GM21381 (cell line): ENCODE measurements around the gene FAM83B.
"Not testable (repeated sequence)": the region's sequence is repeated elsewhere in the genome, so short reads cannot be mapped to it uniquely, and the experiment has no call there.

Source experiments
- ATAC-seq: cut with Tn5 transposase; IDR thresholded peaks from one replicate; pipeline ENCODE4 v1.9.1; 2021; ENCODE audit warnings: mild to moderate bottlenecking, moderate library complexity; ENCODE audit not compliant: unreplicated experiment

FAM83B gene, protein sequence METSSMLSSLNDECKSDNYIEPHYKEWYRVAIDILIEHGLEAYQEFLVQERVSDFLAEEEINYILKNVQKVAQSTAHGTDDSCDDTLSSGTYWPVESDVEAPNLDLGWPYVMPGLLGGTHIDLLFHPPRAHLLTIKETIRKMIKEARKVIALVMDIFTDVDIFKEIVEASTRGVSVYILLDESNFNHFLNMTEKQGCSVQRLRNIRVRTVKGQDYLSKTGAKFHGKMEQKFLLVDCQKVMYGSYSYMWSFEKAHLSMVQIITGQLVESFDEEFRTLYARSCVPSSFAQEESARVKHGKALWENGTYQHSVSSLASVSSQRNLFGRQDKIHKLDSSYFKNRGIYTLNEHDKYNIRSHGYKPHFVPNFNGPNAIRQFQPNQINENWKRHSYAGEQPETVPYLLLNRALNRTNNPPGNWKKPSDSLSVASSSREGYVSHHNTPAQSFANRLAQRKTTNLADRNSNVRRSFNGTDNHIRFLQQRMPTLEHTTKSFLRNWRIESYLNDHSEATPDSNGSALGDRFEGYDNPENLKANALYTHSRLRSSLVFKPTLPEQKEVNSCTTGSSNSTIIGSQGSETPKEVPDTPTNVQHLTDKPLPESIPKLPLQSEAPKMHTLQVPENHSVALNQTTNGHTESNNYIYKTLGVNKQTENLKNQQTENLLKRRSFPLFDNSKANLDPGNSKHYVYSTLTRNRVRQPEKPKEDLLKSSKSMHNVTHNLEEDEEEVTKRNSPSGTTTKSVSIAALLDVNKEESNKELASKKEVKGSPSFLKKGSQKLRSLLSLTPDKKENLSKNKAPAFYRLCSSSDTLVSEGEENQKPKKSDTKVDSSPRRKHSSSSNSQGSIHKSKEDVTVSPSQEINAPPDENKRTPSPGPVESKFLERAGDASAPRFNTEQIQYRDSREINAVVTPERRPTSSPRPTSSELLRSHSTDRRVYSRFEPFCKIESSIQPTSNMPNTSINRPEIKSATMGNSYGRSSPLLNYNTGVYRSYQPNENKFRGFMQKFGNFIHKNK

DNA sequence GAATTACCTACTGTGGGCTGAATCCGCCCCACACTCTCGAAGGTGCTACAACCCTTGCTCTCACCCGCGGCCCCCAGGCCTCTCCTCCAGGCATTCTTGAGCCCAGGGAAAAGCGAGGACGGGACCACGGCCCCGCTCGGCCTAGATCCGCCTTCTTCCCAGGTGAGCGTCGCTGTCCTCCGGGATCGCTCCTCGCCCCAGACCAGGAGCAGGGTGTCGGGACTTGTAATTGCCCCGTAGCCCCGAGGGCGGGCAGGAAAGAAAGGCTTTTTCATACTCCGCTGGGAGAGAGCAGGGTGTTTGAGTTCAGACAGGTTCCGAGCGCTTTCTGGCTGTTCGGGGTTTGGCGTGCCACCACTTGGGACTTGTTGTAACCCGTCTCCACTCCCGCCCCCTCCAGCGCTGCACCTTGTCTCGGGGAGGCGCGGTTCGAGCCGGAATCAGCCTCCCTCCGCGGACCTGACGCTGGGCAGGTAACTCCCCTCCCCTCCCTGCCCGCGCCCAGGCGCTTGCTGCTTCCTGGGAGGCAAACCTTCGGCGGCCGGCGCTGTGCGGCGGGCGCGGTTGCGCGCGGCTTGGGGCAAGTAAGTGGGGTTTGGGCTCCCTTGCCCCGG is at the start of gene FAM83B:
Gene FAM83B, plus strand, starts transcription at position 529 of the 614 bp plus-strand sequence. CDS start 23,476 bp downstream, outside the sequence.
- no peak for ATAC-seq

DNA sequence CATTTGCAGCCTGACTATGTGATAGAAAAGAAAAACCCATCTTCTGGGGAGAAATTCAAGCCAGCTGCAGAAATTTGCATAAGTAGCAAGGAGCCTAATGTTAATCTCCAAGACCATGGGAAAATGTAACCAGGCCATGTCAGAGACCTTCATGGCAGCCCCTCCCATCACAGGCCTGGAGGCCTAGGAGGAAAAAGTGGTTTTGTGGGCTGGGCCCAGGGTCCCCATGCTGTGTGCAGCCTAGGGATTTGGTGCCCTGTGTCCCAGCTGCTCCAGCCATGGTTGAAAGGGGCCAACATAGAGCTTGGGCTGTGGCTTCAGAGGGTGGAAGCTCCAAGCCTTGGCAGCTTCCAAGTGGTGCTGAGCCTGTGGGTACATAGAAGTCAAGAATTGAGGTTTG is 49.7 kb upstream of the FAM83B start:
- not testable (repeated sequence) for ATAC-seq

DNA sequence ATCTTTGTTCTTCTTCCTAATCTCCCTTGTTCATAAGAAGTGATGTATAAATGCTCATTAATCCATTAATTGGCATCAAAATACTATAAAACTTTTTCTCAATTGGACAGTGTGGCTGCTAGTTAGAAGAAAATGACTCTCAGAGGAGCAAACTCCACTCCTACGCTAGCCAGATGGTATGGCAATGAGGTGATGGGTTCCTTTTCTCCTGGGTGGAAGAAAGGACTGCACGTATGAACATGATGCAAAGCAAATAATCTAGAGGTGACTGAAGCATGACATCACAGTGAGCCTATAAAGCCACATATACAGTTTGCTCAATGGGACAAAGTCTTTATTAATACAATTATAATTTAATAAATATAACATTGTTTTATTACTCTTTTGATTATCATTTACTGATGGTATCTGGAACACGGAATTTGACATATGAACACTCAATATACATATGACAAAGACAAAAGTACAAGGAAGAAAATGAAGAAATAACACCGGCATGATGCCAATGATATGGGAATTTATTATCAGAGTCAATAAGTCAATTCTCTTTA is 46.4 kb upstream of the FAM83B start:
- no peak for ATAC-seq

DNA sequence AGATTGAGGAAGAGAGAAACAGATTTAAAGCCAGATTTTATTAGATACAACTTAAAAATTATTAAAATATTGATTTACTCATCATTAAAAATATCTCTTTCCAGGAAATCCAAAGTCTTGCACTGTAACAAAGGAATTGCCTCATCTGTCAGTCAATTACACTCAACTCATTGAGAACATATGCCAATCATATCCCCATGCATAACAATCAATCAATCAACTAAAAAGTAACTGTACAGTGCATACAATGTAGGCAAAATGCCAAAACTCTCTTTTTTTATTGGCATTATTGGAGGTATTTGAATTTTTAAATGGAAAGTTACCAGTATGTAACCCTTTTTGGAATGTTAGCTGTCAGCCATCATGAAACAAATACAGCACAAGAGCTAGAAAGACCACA is 45.3 kb upstream of the FAM83B start:
- no peak for ATAC-seq

DNA sequence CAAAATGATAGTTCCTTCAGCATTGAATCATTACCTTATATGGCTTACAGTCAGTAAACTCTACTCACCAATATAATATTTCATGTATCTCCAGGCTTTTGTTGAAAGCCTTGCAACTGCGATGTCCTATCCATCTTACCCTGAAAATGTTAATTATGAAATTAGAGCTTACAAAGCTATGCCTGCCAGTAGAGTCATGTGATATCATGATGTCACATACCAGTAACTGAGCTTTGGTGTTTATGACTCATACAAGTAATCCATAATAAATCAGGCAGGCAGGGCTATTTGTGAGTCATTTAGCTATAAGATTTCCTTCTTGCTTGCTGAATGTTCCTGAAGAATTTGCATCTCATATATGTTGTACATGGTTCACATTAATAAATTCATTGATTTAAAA is 44.9 kb upstream of the FAM83B start:
- no peak for ATAC-seq

DNA sequence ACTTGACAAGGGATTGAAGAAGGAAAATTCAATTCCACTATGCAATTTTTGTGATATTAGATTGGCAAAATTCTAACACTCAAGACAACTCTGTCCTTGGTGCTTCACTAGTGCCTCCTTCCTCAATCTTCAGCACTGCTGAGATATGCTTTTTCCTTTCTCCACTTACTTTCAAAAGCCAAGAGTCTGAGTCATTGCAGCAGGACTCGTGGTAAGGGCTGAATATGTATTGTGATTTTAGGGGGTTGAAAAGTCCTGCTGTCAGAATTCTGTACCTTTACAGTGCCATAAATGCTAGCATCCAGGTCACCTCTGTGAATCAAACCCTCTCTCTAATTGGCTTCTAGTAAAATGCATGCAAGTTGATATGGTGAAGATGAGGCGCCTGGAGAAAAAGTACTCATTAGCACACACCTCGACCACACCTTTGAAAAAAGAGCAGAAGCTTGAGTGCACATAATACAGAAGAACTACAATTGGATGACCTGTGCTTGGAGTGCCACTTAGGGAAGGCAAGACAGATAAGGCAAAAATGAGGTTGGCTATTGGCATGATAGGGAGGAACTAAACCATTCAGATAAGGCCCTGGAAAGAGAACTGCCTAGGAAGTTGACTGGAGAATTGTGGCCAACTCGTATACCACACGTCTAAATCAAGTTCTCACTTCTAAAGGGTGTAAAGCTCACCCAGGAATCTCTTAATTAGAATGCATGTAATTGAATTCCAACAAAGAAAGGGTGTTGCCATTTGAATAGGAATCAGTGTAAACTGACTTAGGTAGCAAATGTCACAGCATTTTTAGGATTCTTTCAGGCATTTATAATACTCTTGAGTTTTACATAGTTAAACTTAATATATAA is 43.6 kb upstream of the FAM83B start:
- no peak for ATAC-seq

DNA sequence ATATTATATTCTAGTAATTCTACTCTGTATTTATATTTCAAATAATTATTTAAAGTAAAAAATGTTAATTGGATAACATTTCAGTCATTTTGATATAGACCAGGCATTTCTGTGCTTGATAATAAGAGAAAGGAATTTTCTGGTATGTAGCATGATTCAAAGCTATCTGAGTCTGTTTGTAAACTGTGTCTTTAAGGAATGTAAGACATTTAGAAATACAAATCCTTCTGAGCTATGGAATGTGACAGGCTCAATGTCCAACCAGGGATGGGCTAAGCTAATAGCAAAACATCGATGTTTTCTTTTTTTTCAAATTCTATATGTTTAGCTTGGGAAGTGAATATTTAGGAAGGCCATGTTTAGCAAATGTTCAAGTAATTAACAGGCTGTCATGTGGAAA is 41.5 kb upstream of the FAM83B start:
- ATAC-seq: no peak

DNA sequence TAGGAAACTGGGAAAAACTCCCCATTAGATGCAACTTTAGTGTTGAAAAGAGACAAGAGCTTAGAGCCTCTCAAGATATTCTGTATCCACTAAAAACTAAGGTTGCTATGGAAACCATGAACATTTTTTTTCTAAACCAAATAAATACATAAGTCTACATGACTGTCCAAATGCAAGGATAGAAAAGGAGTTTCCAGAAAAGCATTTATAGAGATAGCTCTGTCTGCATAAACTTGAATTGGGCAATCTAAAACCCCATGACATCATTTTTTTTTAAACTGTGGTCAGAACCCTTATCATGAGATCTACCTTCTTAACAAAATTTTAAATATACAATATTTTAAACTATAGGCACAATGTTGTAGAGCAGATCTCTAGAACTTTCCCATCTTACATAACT is 36.4 kb upstream of the FAM83B start:
- no peak for ATAC-seq

DNA sequence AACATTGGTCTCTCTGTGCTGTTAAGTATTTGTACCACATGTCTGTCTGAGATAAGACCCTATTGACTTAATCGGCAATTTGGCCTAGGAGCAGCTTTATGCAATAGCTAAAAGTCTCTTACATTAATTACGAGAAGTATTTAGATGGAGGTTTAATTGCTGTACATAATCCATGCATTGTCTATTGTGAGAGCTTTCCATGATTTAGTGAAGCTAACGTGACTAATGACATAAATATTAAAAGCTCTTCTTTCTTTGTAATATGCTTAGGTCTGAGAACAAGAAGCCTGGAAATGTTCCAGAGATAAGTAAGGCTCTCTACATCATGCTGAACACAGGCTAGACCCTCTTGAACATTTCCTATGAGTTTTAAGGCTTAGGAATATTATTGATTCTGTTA is 32.7 kb upstream of the FAM83B start:
- no peak for ATAC-seq

DNA sequence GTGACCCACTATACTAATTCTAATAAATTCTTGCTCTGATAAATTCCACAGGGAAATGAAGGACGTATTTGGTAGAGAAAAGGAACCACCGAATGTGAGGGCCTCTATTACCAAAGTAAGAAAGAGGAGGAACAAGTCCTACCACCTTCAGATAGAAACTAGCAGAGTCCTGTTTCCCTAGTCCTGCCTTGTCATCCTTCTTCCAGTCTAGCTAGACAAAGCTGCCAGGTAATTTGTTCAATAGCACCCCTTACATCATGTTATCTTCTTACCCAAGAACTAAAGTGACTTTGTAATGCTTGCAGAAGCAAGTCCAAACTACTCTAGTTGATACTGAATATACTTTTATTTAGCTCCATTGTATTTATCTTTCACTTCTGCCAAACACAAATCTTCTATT is 29.3 kb upstream of the FAM83B start:
- no peak for ATAC-seq

DNA sequence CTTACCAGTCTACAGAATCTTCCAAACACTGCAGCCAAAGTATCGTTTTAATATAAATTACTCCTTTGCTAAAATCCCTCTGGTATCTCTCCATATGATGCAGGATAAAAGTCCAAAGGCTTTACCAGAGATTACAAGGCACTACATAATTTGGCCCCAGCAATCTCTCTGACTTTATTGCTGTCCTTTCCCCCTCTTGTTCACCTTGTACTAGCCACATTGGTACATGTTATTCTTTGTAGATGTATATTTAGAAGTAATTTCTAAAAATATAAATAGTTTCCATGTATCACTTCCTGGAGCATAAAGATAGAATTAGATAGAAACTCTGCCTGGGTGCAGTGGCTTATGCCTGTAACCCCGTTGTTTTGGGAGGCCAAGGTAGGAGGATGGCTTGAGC is 28.7 kb upstream of the FAM83B start:
- ATAC-seq: no peak

DNA sequence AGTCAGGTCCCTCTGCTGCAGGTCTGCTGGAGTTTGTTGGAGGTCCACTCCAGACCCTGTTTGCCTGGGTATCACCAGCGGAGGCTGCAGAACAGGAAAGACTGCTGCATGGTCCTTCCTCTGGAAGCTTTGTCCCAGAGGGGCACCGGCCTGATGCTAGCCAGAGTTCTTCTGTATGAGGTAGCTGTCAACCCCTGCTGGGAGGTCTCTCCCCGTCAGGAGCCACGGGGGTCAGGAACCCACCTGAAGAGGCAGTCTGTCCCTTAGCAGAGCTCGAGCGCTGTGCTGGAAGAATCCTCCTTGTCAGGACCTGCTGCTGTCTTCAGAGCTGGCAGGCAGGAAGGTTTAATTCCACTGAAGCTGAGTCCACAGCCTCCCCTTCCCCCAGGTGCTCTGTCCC is 22.3 kb upstream of the FAM83B start:
- not testable (repeated sequence) for ATAC-seq

DNA sequence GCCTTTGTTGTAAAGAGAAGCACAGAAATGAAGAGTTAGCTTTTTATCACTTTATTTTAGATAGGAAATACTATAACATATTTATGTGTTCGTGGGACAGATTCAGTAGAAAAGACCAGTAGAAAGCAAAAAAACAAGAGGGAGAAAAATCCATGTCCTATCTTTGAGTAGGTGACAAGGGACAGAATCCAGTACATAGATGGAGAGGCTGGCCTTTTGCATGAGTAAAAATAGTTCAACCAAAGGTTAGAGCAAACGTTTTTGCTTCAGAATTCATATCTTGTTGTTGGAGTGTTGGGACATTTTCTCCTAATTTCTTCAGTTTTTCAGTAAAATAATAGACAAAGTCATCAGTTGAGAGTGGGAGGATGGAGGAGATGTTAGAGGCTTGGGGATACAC is 19.6 kb upstream of the FAM83B start:
- ATAC-seq: no peak

DNA sequence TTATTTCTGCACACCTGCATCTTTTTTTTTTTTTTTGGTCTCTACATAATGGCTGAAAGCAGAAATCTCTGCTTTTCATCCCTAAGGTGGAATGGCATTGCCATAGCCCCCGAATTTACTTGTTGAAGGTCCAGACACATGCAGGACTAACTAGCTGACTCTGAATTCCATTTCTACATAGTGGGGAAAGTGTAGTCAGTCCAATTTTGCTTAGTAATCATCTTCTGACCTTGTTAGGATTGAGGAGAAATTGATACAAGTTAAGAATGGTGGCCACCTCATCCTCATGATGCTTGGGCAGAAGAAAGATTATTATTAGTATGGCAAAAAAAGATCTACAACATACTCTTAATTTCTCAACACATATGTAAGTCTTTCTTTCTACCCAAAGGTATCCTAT is 16.4 kb upstream of the FAM83B start:
- no peak for ATAC-seq

DNA sequence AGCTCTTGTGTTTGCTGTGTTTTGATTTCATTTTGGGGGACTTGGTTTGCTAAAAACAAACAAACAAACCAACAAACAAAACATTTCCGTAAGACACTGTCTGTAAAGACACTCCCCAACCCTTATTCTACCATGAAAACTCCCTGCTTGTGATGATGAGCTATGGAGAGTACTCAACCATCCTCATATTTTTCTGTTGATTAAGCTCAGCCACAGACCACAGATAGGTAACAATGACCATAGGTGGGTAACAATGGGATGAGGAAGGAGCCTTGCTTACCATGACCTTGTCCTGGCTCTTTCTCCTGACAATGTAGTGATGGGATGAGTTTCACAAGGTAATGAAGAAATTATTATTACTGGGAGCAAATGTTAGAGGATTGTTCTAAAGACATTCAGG is 11.4 kb upstream of the FAM83B start:
- no peak for ATAC-seq

DNA sequence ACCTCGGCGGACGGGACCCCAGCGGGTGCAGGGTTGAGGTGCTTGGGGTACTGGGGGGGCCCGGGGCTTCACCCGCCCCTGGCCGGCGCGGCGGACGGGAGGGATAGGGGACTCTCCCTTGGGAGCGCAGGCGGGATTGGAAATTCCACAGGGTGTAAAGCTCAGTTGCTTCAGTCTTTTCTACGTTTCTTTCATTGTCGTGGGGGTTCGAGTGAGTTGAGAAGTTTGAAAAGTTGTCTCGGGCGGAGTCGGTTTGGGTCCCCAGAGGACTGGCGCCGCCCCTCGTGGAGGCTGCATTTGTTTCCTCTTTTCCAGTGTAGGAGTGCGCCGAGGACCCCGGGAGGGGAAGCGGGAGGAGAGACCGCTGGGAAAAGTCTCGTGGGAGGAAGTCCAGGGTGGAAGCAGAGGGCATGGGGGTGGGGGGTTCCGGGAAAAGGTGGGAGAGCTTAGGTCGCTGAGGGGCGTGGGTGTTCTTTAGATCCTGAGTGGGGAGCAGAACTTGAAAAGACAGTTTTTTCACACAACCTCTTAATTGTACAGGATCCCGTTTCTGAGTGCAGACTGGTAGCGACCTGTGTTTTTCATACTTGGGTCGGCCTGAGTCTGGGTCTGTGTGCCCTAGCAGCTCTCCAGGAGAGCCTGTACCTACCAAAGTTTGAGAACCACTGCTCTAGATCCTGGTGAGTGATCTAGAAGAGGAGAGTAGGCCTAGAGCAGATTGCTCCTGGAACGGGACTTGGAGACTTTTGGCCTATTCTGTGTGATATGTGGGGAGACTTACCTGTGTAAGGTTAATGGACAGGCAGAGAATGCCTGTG is 495 bp downstream of the FAM83B start:
- no peak for ATAC-seq

DNA sequence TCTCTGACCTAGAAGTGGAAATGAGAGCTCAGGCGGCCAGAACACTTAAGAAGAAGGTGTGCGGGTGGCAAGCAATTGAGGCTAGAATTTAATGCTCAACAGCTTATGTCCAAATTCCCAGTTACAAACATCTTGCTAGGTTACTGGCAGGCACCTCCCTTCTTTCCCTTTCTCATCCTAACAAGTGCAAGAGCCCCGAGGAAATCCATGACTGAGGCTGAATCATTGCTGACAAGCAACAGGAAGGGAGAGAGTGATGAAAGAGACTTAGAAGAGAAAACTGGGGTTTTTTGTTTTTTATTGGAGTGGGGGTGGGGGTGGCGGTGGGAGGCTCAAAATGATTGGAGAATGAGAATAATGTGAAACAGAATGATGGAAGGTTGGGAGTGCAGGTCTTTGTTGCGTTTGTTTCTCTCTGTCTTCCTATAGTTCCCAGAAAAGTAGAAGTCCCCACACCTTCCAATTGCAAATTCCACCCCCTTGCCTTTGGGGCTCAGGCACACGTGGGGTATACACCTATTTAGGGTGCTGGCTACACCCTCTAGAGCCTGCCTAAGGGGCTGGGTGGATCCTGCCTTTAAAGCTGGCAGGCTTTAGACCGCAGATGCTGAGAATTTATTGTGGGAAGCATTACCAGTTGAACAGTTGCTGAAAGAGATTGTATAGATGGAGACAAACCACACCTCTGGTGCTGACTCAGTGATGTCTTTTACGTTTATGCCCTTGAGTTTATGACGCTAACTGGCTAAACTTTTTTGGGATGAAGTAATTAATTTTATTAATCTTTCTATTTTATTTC is 1.4 kb downstream of the FAM83B start:
- no peak for ATAC-seq

DNA sequence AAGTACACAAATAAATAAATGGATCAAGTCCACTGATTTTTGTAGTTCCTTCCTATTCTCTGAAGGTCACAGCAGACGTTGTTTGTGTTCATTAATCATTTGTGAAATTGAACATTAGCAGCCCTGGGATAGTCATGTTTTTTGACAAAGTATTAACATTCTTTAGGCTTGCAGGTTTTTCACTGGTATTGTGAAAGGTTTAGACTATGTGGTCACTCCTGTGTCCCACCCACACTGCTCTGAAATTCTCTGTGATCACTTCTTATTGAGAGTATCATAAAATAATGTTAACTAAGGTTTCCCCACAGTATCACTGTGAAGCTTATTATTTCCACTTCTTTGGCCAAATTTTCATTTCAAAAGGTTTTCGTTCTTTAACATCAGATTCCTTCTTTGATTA is 3.5 kb downstream of the FAM83B start:
- ATAC-seq: no peak

DNA sequence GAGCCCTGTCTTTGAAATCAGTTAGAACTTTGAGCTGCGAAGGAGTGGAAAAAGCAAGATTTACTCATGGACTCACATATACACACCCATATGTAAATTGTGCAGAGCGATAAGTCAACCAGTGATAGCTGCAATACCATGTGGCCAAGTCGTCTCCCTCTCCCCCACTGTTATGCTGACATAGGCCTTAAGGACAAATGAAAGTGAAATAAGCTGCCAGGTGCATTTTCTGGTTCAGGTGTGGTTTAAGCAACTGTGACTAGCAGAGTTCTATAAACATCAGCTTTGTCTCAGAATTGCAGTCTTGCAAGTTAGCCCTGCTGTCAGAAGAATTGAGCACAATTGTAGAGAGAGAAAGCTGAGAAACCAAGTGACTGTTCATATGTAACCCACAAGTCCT is 9.6 kb downstream of the FAM83B start:
- ATAC-seq: no peak
